ENCODE measurements around the gene SAT1.

The SAT1 gene

DNA sequence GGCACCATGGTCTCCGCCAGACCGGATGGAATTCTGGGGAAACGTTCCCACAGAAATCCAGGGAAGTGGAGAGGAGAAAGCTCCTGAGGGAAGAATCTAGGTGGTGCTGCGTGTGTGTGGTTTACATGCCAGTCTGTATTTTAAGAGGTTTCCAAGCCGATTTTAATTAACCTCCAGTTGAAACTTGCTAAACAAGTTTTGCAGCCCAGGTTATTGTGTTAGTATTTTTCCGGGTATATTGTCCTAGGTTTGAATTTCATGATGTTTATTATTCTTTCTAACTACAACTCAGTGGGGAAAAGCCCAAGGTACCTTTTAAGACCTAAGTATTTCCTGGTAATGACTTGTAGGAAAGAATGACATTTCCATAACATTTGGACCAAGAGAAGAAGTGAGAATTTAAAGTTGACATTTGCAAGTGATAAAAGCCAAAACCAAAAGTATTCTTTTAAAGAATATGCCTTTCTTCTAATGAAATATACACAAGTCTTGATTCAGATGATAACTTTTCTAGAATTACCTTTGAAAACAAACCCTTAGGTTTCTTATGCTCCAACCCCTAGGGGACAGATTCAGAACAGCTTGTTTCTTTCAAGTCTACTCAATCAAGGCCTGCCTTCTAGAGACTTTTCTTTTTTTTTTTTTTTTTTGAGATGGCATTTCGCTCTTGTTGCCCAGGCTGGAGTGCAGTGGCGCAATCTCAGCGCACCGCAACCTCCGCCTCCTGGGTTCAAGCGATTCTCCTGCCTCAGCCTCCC, 14.6 kb downstream of the SAT1 start:
- no peak overlapping the region for H3K4me3 ChIP-seq (ENCODE audit: low read depth, low read length)
- TF ChIP-seq CTCF (IDR thresholded peaks at IDR 0.05; ENCODE audit: low read depth, low read length): no peak

DNA sequence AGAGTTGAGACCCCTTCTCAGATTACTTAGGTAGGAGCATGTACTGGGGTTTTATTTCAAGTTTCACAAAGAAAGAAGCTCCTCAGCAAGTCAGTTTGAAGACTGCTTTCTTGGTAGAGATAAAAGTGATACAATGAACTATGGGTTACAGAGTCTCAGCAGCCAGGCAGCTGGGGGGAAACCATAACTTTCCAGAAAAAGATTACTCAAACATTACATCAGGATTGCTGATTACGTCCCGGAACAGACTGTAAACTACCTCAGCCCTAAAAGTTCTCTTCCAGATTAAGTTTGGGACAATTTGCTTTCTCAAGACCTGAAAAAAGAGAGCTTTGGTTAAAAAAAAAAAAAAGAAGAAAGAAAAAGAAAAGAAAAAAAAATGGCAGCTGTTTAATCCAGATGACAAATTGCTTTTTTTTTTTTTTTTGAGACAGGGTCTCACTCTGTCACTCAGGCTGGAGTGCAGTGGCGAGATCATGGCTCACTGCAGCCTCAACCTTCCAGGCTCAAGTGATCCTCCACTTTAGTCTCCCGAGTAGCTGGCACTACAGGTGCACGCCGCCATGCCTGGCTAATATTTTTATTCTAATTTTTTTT, 16.6 kb downstream of the SAT1 start:
- no peak overlapping the region for H3K4me3 ChIP-seq (ENCODE audit: low read depth, low read length)
- TF ChIP-seq CTCF (IDR thresholded peaks at IDR 0.05; ENCODE audit: low read depth, low read length): no peak

DNA sequence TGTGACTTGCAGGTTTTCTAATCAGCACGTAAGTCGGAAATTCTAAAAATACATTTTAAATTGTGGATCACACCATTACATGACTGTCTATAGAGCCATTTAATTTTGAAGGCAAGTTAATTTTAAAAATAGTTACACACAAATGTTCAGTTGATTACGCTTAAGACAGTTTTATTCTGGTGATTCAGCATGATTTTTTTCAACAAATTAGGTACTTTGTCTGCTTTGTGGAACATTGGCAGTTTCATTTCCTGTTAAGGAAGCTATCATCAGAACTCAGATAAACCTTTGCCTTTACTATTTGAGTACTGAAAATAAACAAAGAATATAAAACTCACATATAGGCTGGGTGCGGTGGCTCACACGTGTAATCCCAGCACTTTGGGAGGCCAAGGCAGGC, 19.5 kb downstream of the SAT1 start:
- H3K4me3 ChIP-seq (ENCODE audit: low read depth, low read length): no peak overlapping the region
- TF ChIP-seq CTCF (IDR thresholded peaks at IDR 0.05; ENCODE audit: low read depth, low read length): no peak

GRCh38 chrX:23803931-23804381, 21.0 kb downstream of the SAT1 start:
- H3K4me3 ChIP-seq (ENCODE audit: low read depth, low read length): no peak overlapping the region
- no peak for TF ChIP-seq CTCF (IDR thresholded peaks at IDR 0.05; ENCODE audit: low read depth, low read length)

DNA sequence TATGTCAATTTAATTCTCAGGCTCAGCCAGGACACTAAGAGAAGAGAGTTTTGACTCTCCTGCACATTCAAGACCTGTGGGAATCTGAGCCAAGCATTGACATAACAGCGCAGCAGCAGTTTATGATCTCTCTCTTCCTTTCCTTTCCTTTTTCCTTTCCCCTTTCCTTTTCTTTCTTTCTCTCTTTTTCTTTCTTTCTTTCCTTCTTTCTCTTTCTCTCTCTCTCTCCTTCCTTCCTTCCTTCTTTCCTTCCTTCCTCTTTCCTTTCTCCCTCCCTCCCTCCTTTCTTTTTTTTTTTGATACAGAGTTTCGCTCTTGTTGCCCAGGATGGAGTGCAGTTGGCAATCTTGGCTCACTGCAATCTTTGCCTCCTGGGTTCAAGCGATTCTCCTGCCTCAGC, 21.6 kb downstream of the SAT1 start:
- no peak for TF ChIP-seq CTCF (IDR thresholded peaks at IDR 0.05; ENCODE audit: low read depth, low read length)
- H3K4me3 ChIP-seq (ENCODE audit: low read depth, low read length): no peak overlapping the region

DNA sequence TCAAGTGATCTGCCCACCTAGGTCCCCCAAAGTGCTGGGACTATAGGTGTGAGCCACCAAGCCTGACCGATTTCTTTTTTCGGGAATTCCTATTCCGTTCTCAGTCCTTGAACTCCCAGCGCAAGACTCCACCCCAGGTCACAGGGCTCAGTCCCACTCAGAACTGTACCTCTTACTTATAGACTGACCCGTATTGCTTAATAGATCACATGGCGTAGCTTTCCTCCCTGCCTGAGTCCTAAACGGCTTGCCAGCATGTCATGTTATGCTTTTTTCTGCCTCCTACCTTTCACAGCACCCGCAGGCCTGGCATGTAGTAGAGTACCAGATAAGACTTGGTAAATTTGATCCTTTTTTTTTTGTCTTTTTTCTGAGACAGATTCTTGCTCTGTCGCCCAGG, 22.4 kb downstream of the SAT1 start:
- H3K4me3 ChIP-seq (ENCODE audit: low read depth, low read length): no peak overlapping the region
- no peak for TF ChIP-seq CTCF (IDR thresholded peaks at IDR 0.05; ENCODE audit: low read depth, low read length)

GRCh38 chrX:23810279-23810678, 27.3 kb downstream of the SAT1 start:
- H3K4me3 ChIP-seq (ENCODE audit: low read depth, low read length): no peak overlapping the region
- TF ChIP-seq CTCF (IDR thresholded peaks at IDR 0.05; ENCODE audit: low read depth, low read length): no peak

Data from WI38 (cell line).